ENCODE measurements around the gene TMEM38A.

TMEM38A gene

DNA sequence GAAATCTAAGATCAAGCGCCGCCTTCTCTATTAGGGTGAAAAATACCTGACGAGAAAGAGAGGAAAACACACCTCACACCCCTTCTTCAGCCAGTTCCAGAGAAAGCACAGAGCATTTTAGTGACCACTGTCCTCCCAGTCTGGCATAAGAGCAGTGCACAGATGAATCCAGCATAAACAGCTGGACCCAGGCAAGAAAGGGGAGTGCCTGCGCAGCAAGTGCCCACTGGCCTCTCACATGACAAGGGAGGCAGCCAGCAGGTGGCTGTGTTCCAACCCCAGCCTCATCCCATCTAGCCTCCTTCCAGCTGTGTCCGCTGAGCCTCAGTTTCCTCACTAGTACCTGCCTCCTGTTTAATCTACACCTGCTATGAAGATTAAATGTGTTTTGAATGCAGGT, 40.9 kb upstream of the TMEM38A start:
- no peak overlapping the region for H3K4me3 ChIP-seq (ENCODE audit: low read depth, low read length)
- TF ChIP-seq, protein P1, sequence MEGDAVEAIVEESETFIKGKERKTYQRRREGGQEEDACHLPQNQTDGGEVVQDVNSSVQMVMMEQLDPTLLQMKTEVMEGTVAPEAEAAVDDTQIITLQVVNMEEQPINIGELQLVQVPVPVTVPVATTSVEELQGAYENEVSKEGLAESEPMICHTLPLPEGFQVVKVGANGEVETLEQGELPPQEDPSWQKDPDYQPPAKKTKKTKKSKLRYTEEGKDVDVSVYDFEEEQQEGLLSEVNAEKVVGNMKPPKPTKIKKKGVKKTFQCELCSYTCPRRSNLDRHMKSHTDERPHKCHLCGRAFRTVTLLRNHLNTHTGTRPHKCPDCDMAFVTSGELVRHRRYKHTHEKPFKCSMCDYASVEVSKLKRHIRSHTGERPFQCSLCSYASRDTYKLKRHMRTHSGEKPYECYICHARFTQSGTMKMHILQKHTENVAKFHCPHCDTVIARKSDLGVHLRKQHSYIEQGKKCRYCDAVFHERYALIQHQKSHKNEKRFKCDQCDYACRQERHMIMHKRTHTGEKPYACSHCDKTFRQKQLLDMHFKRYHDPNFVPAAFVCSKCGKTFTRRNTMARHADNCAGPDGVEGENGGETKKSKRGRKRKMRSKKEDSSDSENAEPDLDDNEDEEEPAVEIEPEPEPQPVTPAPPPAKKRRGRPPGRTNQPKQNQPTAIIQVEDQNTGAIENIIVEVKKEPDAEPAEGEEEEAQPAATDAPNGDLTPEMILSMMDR (IDR thresholded peaks at IDR 0.05; ENCODE audit: low read depth, low read length): no peak

DNA sequence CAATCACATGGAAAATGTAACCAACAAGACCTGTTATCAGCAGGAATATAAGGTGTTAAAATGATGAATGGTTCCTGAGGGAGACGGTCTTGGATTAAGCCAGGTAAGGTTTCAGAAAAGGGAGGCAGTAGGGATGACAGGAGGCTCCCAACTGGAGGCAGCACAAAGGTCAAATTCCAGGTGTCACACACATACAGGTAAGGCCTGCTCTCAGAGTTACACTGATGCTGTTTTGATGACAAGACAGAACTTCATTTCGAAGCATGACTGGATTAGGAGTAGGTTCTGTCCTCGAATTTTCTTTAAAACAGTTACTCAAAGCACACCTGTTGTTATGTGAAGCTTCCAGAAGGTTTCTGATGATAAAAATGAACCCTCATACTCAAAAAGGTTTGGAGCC, 40.4 kb upstream of the TMEM38A start:
- H3K4me3 ChIP-seq (ENCODE audit: low read depth, low read length): no peak overlapping the region
- TF ChIP-seq, protein P1 (IDR thresholded peaks at IDR 0.05; ENCODE audit: low read depth, low read length): no peak

DNA sequence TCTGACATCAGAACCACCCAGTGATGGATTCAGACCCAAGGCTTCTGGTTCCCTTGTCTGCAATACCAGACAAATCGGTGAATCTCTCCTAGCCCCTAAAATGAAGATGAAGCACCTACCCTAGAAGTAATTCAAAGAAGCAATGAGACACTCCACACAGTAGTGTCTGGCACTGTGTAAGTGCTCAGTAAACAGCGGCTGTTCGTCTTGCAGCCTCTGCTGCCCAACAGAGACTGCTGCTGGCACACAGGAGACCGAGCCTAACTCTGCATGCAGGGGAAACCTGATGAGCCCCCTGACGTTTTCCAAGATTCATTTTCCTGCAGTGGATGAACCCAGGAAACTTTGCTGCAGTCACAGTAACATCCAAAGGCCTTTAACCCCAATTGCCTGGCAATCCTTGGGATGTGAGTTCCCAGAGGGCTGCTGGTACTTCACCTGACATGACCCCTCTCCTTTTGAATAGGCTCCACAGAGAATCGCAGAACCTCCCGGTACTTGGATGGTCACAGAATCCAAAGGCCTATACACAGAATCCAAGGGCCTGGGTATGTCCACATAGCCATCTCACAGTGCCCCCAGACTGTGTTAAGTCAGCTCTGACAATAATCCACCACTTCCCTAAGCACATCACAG, 39.7 kb upstream of the TMEM38A start:
- H3K4me3 ChIP-seq (ENCODE audit: low read depth, low read length): no peak overlapping the region
- TF ChIP-seq, protein P1 (IDR thresholded peaks at IDR 0.05; ENCODE audit: low read depth, low read length): no peak

DNA sequence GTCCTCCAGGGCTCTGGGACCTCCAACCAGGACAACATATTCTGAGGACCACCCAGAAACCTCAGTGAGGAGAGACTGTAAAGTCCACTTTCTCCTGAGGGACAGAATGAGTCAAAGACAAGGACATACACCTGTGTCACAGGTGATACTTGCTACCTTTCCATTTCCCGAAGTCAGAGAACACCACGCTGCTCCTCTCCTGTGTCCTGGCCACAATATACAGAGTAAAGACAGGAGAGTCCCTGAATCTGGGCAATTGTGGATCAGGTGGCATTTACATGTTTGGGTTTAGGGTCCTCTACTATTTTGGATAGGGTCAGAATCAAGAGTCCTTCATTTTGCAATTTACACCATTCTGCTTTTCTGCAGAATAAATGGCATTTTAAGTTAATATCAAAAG, 37.9 kb upstream of the TMEM38A start:
- H3K4me3 ChIP-seq (ENCODE audit: low read depth, low read length): no peak overlapping the region
- TF ChIP-seq, protein P1 (IDR thresholded peaks at IDR 0.05; ENCODE audit: low read depth, low read length): no peak

DNA sequence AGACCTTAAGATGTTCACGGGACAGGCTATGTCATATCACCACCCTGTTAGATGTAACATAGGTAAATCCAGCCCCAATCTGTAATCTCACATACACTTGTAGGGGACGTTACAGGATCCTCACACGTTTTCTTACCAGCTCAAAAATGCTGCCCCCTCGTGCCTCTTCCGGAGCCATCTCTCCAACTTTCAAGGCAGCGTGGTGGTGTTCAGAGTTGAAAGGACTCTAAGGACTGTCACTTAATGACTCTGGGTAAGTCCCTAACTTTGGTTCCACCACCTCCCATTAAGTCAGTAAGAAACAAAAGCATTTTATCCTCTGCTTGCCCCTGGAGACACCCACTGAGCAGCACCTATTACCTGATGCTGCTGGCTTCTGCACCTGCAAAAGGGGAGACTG, 37.4 kb upstream of the TMEM38A start:
- TF ChIP-seq, protein P1 (IDR thresholded peaks at IDR 0.05; ENCODE audit: low read depth, low read length): no peak
- H3K4me3 ChIP-seq (ENCODE audit: low read depth, low read length): no peak overlapping the region

DNA sequence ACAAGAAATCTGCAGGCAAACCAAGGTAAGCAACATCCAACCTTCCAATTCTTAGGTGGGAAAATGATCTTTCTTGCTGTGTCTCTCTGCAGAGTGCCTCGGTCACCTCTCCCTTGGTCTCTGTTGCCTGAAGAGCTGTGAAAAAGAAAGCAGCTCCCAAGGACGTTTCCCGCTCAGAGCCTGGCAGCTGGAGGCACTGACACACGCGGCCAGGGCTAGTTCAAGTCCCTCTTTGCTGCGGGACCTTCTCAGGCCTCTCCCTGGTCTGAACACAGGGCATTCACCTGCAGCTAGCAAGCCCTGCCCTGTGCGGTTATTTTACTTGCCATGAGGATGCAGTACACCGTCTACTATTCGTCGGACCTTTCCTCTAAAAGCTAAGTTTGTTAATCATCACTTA, 36.7 kb upstream of the TMEM38A start:
- TF ChIP-seq, protein P1 (IDR thresholded peaks at IDR 0.05; ENCODE audit: low read depth, low read length): no peak

DNA sequence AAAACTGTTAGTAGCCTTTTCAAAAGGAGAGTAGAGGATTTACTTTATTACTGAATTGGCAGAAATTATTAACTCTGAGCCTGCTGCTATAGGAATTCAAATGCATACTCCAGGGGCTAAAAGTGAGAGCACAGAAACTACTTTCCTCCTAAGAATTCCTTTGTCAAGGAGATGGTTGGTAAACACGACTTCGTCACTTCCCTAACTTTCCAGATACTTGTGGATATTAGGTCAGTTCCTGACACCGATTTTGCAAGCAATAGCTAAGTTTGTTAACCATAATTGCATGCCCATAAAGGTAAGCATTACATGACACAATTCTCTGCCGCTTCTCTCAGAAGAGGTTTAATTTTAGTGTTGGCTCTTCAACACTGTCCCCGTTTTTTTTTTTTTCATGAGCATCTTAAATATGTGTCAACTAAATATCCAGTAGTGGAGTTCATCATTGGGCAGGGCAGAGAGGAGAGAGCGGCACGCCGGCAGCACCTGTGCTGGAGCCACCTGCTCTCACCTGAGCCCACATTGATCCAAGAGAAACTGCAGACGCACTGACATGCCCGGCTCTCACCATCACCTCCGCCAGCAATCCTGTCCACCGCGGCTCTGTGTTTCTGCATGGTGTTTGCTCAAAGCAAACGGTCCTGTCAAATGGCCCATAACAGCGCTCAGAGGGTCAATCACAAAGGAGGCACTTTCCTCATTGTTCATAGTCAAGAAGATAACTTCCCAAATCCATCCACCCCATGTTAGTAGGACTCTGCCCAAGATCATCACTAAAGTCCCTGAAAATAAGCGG, 35.6 kb upstream of the TMEM38A start:
- TF ChIP-seq, protein P1 (IDR thresholded peaks at IDR 0.05; ENCODE audit: low read depth, low read length): no peak
- no peak overlapping the region for H3K4me3 ChIP-seq (ENCODE audit: low read depth, low read length)

More for the DNA sequence above, 36.7 kb upstream of the TMEM38A start:
- no peak overlapping the region for H3K4me3 ChIP-seq (ENCODE audit: low read depth, low read length)

Data from WI38 (cell line).